Activated CD4-positive, alpha-beta T cell treated with anti-CD3 and anti-CD28 coated beads, Interleukin-2, amount 50 U/mL, for 4 hours (primary cell): ENCODE results near the gene GOLPH3.
A peak's percentile ranks its signal among the peaks of the same experiment; 100 is the strongest.

ENCODE experiments used
- DNase-seq, 2 experiments: peaks; one replicate each; pipeline ENCODE4 v3.0.0-alpha.2; 2020

Gene GOLPH3

GRCh38 chr5:32170303-32171151 is 3.6 kb downstream of the GOLPH3 start:
- DNase-seq, result no peak

- no peak for DNase-seq
Measured at GRCh38 chr5:32168460-32169033, 5.6 kb downstream of the GOLPH3 start.

GRCh38 chr5:32165597-32165996 is 8.5 kb downstream of the GOLPH3 start:
- no peak for DNase-seq

GRCh38 chr5:32163785-32164184 is 10.3 kb downstream of the GOLPH3 start:
- no peak for DNase-seq

- DNase-seq, result no peak
Measured at GRCh38 chr5:32163053-32163452, 11.1 kb downstream of the GOLPH3 start.

GRCh38 chr5:32160228-32160627 is 13.9 kb downstream of the GOLPH3 start:
- no peak for DNase-seq

GRCh38 chr5:32159328-32160072 is 14.6 kb downstream of the GOLPH3 start:
- no peak for DNase-seq

- DNase-seq, result no peak
Measured at GRCh38 chr5:32158679-32158975, 15.5 kb downstream of the GOLPH3 start.

GRCh38 chr5:32157078-32157477 is 17.0 kb downstream of the GOLPH3 start:
- DNase-seq, result no peak

GRCh38 chr5:32156635-32157034 is 17.5 kb downstream of the GOLPH3 start:
- no peak for DNase-seq

GRCh38 chr5:32155211-32155610 is 18.9 kb downstream of the GOLPH3 start:
- no peak for DNase-seq

GRCh38 chr5:32153723-32154122 is 20.4 kb downstream of the GOLPH3 start:
- no peak for DNase-seq

GRCh38 chr5:32151198-32151597 is 22.9 kb downstream of the GOLPH3 start:
- no peak for DNase-seq

- DNase-seq, result no peak
Measured at GRCh38 chr5:32150366-32150765, 23.8 kb downstream of the GOLPH3 start.

GRCh38 chr5:32147959-32148358 is 26.2 kb downstream of the GOLPH3 start:
- DNase-seq, result no peak

- DNase-seq, result no peak
Measured at GRCh38 chr5:32147236-32147635, 26.9 kb downstream of the GOLPH3 start.

- DNase-seq, result no peak
Measured at GRCh38 chr5:32145378-32145777, 28.7 kb downstream of the GOLPH3 start.

- DNase-seq, result no peak
Measured at GRCh38 chr5:32144378-32145207, 29.5 kb downstream of the GOLPH3 start.

GRCh38 chr5:32143617-32144377 is 30.3 kb downstream of the GOLPH3 start:
- no peak for DNase-seq

- peak; percentile 64 to 73 for DNase-seq
Measured at GRCh38 chr5:32138839-32139493, 35.2 kb downstream of the GOLPH3 start.

- DNase-seq, result no peak
Measured at GRCh38 chr5:32136342-32136741, 37.8 kb downstream of the GOLPH3 start.

- DNase-seq, result no peak
Measured at GRCh38 chr5:32135086-32135485, 39.0 kb downstream of the GOLPH3 start.
